Osteoblast (primary cell): ENCODE results near the gene THRA. TPM values are rescaled to one million over a fixed set of nuclear protein-coding genes. Genes with fewer than 3 reads are reported as not detected.

Source experiments
- DNase-seq: peaks from one replicate; pipeline ENCODE4 v3.0.0; 2011; ENCODE audit warnings: low spot score, mixed read lengths; ENCODE audit not compliant: insufficient read length; ENCODE audit errors: missing footprints
- H2AFZ ChIP-seq: 2 replicates; pipeline ENCODE4 v1.6.0; 2011; ENCODE audit warnings: mild to moderate bottlenecking, low read length
- H3K27ac ChIP-seq: 2 replicates; pipeline ENCODE4 v1.5.1; 2011; ENCODE audit warnings: mild to moderate bottlenecking, low read depth, low read length, moderate library complexity
- H3K27me3 ChIP-seq: 2 replicates; pipeline ENCODE4 v1.6.0; 2012; ENCODE audit warnings: mild to moderate bottlenecking, control low read depth, inconsistent platforms, low read length, moderate library complexity; ENCODE audit not compliant: insufficient read depth
- H3K36me3 ChIP-seq: 2 replicates; pipeline ENCODE4 v1.5.1; 2011; ENCODE audit warnings: mild to moderate bottlenecking, low read length, control low read depth, moderate library complexity; ENCODE audit not compliant: insufficient read depth
- H3K4me1 ChIP-seq: 2 replicates; pipeline ENCODE4 v1.5.1; 2011; ENCODE audit warnings: mild to moderate bottlenecking, low read length, control low read depth, moderate library complexity; ENCODE audit not compliant: insufficient read depth
- H3K4me2 ChIP-seq: 2 replicates; pipeline ENCODE4 v1.6.0; 2011; ENCODE audit warnings: mild to moderate bottlenecking, low read length; ENCODE audit not compliant: insufficient read depth
- H3K4me3 ChIP-seq: fragments of 200-600 bp; sonication (generic); 3 replicates; pipeline ENCODE4 v1.5.1; 2012; ENCODE audit warnings: mild to moderate bottlenecking, low read length, inconsistent platforms; ENCODE audit not compliant: insufficient read depth
- H3K79me2 ChIP-seq: 2 replicates; pipeline ENCODE4 v1.6.0; 2012; ENCODE audit warnings: mild to moderate bottlenecking, low read length, control low read depth, inconsistent platforms; ENCODE audit not compliant: insufficient read depth
- H3K9me3 ChIP-seq: 2 replicates; pipeline ENCODE4 v1.5.1; 2011; ENCODE audit warnings: low read depth, low read length, control low read depth
- H4K20me1 ChIP-seq: 2 replicates; pipeline ENCODE4 v1.6.0; 2012; ENCODE audit warnings: mild to moderate bottlenecking, low read length, control low read depth; ENCODE audit not compliant: insufficient read depth
- CTCF ChIP-seq: IDR thresholded peaks from 2 replicates; pipeline ENCODE4 v1.5.1; 2011; ENCODE audit warnings: mild to moderate bottlenecking, low read depth, low read length, moderate library complexity; ENCODE audit errors: extremely low read depth
- total RNA-seq: library from RNA; depleted of rRNA; stranded (reverse); fragments of >200 nt; gene quantifications from 2 replicates; pipeline ENCODE4 v1.2.3, GENCODE V29; 2012

THRA gene
- total RNA-seq, 1 donor = 33.3 TPM

- Histone ChIP-seq H3K36me3 (peaks cover 45% of the 10 kb centered on the region), H3K79me2 (no peaks in the 10 kb centered on the region), H3K27me3 (no peaks in the 10 kb centered on the region), H3K27ac (no peak overlapping the region), H2AFZ (no peak overlapping the region), H4K20me1 (no peaks in the 10 kb centered on the region), H3K9me3 (no peaks in the 10 kb centered on the region), H3K4me2 (no peak overlapping the region), H3K4me3 (no peak overlapping the region), H3K4me1 (no peaks in the 10 kb centered on the region)
- DNase-seq = peak; percentile 96
- TF ChIP-seq CTCF = peak; percentile 79
Measured at GRCh38 chr17:40086150-40087044, 23.6 kb downstream of the THRA start.

- DNase-seq = peak; percentile 79
- H2AFZ ChIP-seq = no peak overlapping the region
- H4K20me1 ChIP-seq = no peaks in the 10 kb centered on the region
- H3K9me3 ChIP-seq = no peaks in the 10 kb centered on the region
- no peak overlapping the region for H3K27ac ChIP-seq
- H3K79me2 ChIP-seq = no peaks in the 10 kb centered on the region
- no peak for TF ChIP-seq CTCF
- H3K36me3 ChIP-seq = peaks cover 45% of the 10 kb centered on the region
- H3K4me2 ChIP-seq = no peak overlapping the region
- H3K4me1 ChIP-seq = no peaks in the 10 kb centered on the region
- no peak overlapping the region for H3K4me3 ChIP-seq
- no peaks in the 10 kb centered on the region for H3K27me3 ChIP-seq
Measured at GRCh38 chr17:40087049-40087794, 24.5 kb downstream of the THRA start.

GRCh38 chr17:40087903-40088718 is 25.3 kb downstream of the THRA start:
- no peak overlapping the region for H3K4me2 ChIP-seq
- H2AFZ ChIP-seq = no peak overlapping the region
- TF ChIP-seq CTCF = no peak
- H3K79me2 ChIP-seq = no peaks in the 10 kb centered on the region
- DNase-seq = peak; percentile 3
- H3K27ac ChIP-seq = no peak overlapping the region
- no peaks in the 10 kb centered on the region for H3K4me1 ChIP-seq
- no peaks in the 10 kb centered on the region for H3K27me3 ChIP-seq
- no peaks in the 10 kb centered on the region for H4K20me1 ChIP-seq
- peaks cover 50% of the 10 kb centered on the region for H3K36me3 ChIP-seq
- H3K4me3 ChIP-seq = no peak overlapping the region
- no peaks in the 10 kb centered on the region for H3K9me3 ChIP-seq
